IPS DF 4.7 (cell line): Measurements from ENCODE around the gene MAP3K7CL.

Source experiments
- DNase-seq: peaks from one replicate; pipeline ENCODE4 v3.0.0-alpha.2; 2013; ENCODE audit warnings: low spot score; ENCODE audit errors: extremely low read depth

Gene MAP3K7CL

DNA sequence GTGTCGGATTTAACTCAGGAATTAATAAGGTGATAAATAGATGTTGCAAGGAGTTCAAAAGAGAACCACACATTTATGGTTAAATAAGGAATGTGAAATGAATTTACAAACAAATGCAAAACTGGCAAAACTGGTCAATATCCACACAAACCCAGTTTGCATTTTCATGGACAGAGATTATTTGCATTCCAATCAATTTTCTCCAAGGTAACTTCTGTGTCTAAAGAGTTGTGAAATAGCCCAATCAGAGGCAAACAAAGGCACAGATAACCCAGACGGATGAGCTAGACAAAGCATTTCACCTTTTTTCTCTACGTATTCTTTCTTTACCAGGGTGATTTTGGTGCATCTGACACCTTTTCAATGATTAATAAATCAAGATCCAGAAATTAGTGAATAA is 63.9 kb downstream of the MAP3K7CL start:
- no peak for DNase-seq

DNA sequence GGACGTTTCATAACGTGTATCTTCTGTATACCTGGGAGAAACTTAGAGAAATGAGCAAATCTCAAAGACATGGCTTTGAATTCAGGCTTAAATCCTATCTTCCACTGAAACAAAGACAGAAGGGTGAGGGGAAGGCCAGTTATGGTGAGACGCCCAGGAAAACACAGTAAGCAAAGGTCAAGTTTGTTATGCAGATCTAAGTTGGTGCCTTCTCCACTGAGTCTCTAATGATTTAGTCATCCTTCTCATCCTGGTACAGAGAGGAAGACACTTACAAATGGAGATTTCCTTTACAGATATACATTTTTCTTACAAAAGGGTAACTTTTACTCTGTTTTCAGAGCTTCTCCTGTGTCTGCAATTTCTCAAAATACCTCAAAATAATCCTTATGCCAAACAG is 64.4 kb downstream of the MAP3K7CL start:
- DNase-seq = no peak

DNA sequence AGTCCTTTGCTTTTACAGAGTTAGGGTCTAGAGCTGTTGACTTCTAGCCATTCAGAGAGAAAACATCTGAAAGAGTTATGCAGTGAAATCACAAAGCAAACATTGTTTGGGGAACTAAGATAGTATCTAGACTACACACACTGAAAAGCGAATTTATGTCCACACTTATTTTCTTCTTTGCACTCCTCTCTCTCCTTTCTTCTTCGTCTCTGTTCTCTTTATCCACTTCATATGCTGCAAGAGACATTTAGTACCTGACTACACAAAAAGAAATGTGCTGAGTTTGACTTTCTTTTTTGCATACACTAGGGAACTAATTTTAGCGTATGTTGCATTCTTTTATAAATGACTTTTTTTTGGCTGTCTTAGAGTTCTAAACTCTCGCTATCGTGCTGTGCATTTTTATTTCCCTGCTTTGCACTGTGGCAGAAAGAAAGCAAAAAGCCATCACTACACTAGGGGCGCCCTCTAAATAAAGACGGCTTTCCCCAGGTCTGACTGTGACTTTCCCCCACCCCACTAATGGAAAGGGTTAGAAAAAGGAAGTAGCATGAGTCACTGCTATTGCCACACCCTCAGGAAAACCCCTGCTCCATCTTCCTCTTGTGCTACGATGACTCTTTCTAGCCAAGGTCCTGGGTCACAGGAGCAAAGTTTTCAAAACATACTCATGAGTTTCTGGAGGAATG is 65.7 kb downstream of the MAP3K7CL start:
- no peak for DNase-seq

DNA sequence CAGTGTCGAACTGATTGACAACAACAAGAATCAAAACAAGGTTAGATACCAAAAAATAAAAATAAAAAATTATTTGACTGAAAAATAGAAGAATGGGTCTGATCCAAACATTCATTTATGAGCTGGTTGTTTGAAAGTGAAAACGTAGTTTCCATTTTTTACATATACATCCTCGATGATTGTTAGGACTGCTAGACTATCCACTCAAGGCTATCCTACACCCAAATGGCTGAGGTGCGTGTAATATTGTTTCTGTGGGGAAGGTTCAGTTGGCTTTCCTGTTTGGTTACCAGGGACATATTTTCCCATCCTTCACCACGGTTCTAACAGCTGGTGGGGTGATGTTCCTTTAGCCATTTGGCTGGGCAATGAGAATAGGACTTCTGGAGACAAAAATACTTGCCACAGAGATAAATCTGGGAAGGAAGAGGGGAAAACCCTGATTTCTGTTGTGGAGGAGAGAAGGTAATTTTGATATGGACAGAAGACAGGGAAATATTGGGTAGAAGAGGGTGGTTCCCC is 66.3 kb downstream of the MAP3K7CL start:
- DNase-seq = no peak

DNA sequence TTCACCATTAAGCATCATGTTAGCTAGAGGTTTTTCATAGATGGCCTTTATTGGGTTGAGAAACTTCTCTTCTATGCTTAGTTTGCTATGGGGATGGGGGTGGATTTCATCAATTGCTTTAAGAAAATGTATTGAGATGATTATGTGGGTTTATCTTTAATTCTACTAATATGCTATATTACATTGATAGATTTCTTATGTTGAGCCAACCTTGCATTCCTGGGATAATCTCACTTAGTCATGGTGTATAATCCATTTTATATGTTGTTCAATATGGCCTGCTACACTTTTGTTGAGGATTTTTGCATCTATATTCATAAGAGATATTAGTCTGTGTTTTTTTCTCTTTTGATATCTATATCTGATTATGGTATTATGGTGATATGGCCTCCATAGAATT is 70.7 kb downstream of the MAP3K7CL start:
- no peak for DNase-seq

- no peak for DNase-seq
Measured at GRCh38 chr21:29205009-29205408, 74.6 kb downstream of the MAP3K7CL start.

DNA sequence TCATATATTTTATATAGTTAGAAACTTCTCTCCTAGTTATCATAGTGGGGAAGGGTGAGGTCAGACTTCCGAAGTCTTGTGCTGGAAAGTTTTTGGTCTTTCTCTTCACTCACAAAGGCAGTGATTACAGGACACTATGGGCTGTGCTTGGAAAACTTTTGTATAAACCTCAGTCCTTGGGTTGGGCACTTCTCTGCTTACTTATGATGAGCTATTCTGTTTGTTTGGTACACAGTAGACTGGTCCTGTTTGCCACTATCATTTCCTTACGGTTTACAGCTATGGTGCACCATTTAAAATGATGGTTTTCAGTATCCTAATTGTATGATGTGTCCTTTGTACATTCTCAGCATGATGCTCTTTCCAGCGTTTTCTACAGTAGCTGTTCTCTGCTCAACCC is 75.5 kb downstream of the MAP3K7CL start:
- no peak for DNase-seq

GRCh38 chr21:29206445-29206844 is 76.0 kb downstream of the MAP3K7CL start:
- DNase-seq = no peak

- DNase-seq = no peak
Measured at GRCh38 chr21:29207201-29207600, 76.8 kb downstream of the MAP3K7CL start.

DNA sequence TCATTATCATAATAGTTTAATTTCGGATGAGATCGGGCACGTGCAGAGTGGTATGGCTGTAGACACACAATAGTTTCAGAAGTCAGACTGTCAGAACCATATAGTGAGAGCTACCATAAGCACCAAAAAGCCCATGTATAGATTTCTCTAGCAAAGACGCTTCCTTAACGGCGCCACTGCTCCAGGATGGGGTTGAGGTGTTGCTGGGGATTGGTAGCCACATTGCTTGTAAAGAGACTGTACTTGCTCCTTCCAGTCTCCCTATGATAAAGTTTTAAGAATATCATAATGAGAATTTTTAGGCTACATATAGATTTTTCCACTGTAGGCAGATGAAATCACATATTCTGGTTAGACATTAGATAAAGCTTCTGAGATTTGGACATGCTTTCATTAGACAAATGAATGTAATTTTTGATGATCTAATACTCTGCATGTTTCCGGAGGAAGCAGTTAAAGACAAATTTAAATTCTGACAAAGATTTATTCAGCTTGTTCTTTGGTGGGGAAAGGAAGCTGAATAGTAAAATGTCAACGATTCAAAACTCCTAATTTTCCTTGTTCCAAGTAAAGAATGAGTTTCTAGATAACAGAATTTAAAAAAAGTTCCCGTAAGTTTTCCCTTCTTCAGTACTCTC is 77.7 kb downstream of the MAP3K7CL start:
- DNase-seq = no peak

GRCh38 chr21:29208682-29209059 is 78.2 kb downstream of the MAP3K7CL start:
- DNase-seq = no peak

- DNase-seq = no peak
Measured at GRCh38 chr21:29209696-29210095, 79.3 kb downstream of the MAP3K7CL start.

- no peak for DNase-seq
Measured at GRCh38 chr21:29211205-29211604, 80.8 kb downstream of the MAP3K7CL start.

- DNase-seq = no peak
Measured at GRCh38 chr21:29212446-29212845, 82.0 kb downstream of the MAP3K7CL start.

GRCh38 chr21:29213513-29214385 is 83.3 kb downstream of the MAP3K7CL start:
- no peak for DNase-seq

DNA sequence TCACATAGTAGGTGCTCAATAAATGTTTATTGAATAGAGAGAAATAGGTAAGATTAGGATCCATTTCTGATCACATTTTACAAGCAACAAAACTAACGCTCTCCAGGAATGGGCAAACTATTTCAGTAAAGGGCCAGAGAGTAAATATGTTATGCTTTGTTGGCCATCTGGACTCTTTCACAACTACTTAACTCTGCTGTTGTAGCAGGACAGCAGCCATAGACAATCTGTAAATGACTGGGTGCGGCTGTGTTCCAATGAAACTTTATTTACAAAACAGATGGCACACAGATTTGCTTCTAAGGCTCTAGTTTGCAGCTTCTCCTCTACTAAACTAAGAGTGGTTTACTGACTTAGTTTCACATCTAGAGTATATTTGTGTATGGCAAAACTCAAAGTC is 85.3 kb downstream of the MAP3K7CL start:
- DNase-seq = no peak

GRCh38 chr21:29217818-29218291 is 87.4 kb downstream of the MAP3K7CL start:
- no peak for DNase-seq

GRCh38 chr21:29218749-29219148 is 88.3 kb downstream of the MAP3K7CL start:
- DNase-seq = no peak

GRCh38 chr21:29219165-29219770 is 88.8 kb downstream of the MAP3K7CL start:
- no peak for DNase-seq

GRCh38 chr21:29221253-29221744 is 90.9 kb downstream of the MAP3K7CL start:
- DNase-seq = no peak

GRCh38 chr21:29224006-29224405 is 93.6 kb downstream of the MAP3K7CL start:
- no peak for DNase-seq
